Medulla oblongata (tissue), 1 donor: ENCODE results near the gene PLD4.

Source experiments
- DNase-seq: peaks from one replicate; pipeline ENCODE4 v3.0.0-alpha.2; 2015; ENCODE audit errors: extremely low spot score

The PLD4 gene

GRCh38 chr14:104928391-104929133, 3.9 kb downstream of the PLD4 start:
- DNase-seq = no peak

- DNase-seq = no peak
These were observed 4.9 kb downstream of the PLD4 start for GRCh38 chr14:104929268-104930230.

GRCh38 chr14:104930526-104931303, 6.0 kb downstream of the PLD4 start:
- DNase-seq = no peak

- DNase-seq = no peak
These were observed 6.7 kb downstream of the PLD4 start for GRCh38 chr14:104931304-104931770.

GRCh38 chr14:104931771-104932675, 7.3 kb downstream of the PLD4 start:
- no peak for DNase-seq

- DNase-seq = peak; percentile 72
These were observed 8.3 kb downstream of the PLD4 start for GRCh38 chr14:104932676-104933631.

- no peak for DNase-seq
These were observed 9.4 kb downstream of the PLD4 start for GRCh38 chr14:104933746-104934733.

- DNase-seq = no peak
These were observed 10.5 kb downstream of the PLD4 start for GRCh38 chr14:104935026-104935650.

- DNase-seq = no peak
These were observed 11.3 kb downstream of the PLD4 start for GRCh38 chr14:104935955-104936354.

- DNase-seq = no peak
These were observed 11.9 kb downstream of the PLD4 start for GRCh38 chr14:104936361-104937155.

- DNase-seq = no peak
These were observed 12.5 kb downstream of the PLD4 start for GRCh38 chr14:104937161-104937560.

- DNase-seq = no peak
These were observed 13.2 kb downstream of the PLD4 start for GRCh38 chr14:104937694-104938365.

- DNase-seq = no peak
These were observed 13.8 kb downstream of the PLD4 start for GRCh38 chr14:104938436-104938835.

GRCh38 chr14:104938960-104939359, 14.3 kb downstream of the PLD4 start:
- DNase-seq = no peak

GRCh38 chr14:104939666-104940410, 15.2 kb downstream of the PLD4 start:
- DNase-seq = peak; percentile 12
